GM21390 (cell line): Measurements from ENCODE around the gene NUDC.

Experiments used
- ATAC-seq: cut with Tn5 transposase; IDR thresholded peaks from one replicate; pipeline ENCODE4 v1.9.1; 2021; ENCODE audit not compliant: unreplicated experiment

NUDC gene

GRCh38 chr1:26950602-26951001 is 29.1 kb downstream of the NUDC start:
- ATAC-seq: no peak

- no peak for ATAC-seq
These were observed 29.7 kb downstream of the NUDC start for GRCh38 chr1:26951216-26951615.

- ATAC-seq: no peak
These were observed 30.4 kb downstream of the NUDC start for GRCh38 chr1:26951821-26952497.

- ATAC-seq: no peak
These were observed 31.8 kb downstream of the NUDC start for GRCh38 chr1:26953374-26953773.

GRCh38 chr1:26956321-26956720 is 34.8 kb downstream of the NUDC start:
- ATAC-seq: no peak

GRCh38 chr1:26957306-26957705 is 35.8 kb downstream of the NUDC start:
- ATAC-seq: no peak

GRCh38 chr1:26959270-26959669 is 37.7 kb downstream of the NUDC start:
- no peak for ATAC-seq

- ATAC-seq: no peak
These were observed 38.4 kb downstream of the NUDC start, which contains the start of gene KDF1 for GRCh38 chr1:26959722-26960624. Gene KDF1 (minus strand): TSS chr1:26960468. CDS start chr1:26952380, 8,088 bp downstream.

GRCh38 chr1:26960625-26960966 is 39.1 kb downstream of the NUDC start:
- ATAC-seq: no peak

- ATAC-seq: no peak
These were observed 40.3 kb downstream of the NUDC start for GRCh38 chr1:26961826-26962225.

- no peak for ATAC-seq
These were observed 43.7 kb downstream of the NUDC start for GRCh38 chr1:26965213-26965612.

- no peak for ATAC-seq
These were observed 44.1 kb downstream of the NUDC start for GRCh38 chr1:26965628-26966027.

- no peak for ATAC-seq
These were observed 49.3 kb downstream of the NUDC start for GRCh38 chr1:26970810-26971209.

- no peak for ATAC-seq
These were observed 50.0 kb downstream of the NUDC start for GRCh38 chr1:26971590-26971989.

GRCh38 chr1:26972390-26972789 is 50.8 kb downstream of the NUDC start:
- ATAC-seq: no peak

- no peak for ATAC-seq
These were observed 51.3 kb downstream of the NUDC start for GRCh38 chr1:26972821-26973220.

- ATAC-seq: no peak
These were observed 55.3 kb downstream of the NUDC start for GRCh38 chr1:26976621-26977510.

- ATAC-seq: no peak
These were observed 57.4 kb downstream of the NUDC start for GRCh38 chr1:26978901-26979300.

GRCh38 chr1:26981146-26981846 is 59.8 kb downstream of the NUDC start:
- ATAC-seq: no peak

- ATAC-seq: no peak
These were observed 62.3 kb downstream of the NUDC start for GRCh38 chr1:26983863-26984262.

- ATAC-seq: no peak
These were observed 62.7 kb downstream of the NUDC start for GRCh38 chr1:26984291-26984690.
